ENCODE results near the gene STXBP4.
"Not testable (repeated sequence)": the region's sequence is repeated elsewhere in the genome, so short reads cannot be mapped to it uniquely, and the experiment has no call there.

The STXBP4 gene

GRCh38 chr17:55063885-55064874 is 95.6 kb downstream of the STXBP4 start:
- H3K4me1 ChIP-seq (ENCODE audit: insufficient read depth, insufficient read length), result no peaks in the 10 kb centered on the region
- TF ChIP-seq ZNF274 (IDR thresholded peaks at IDR 0.05; ENCODE audit: low read depth, low read length) (no peak), SUZ12 (IDR thresholded peaks at IDR 0.05; ENCODE audit: extremely low read depth, insufficient read depth, insufficient read length) (no peak), YY1 (IDR thresholded peaks at IDR 0.05; ENCODE audit: insufficient read depth, insufficient read length) (no peak)
- H3K36me3 ChIP-seq (ENCODE audit: insufficient read depth, insufficient read length, low read length), result no peaks in the 10 kb centered on the region
- H3K9ac ChIP-seq (ENCODE audit: insufficient read length, low read depth), result no peak overlapping the region
- H3K9me3 ChIP-seq (ENCODE audit: insufficient read depth, low read length), result no peaks in the 10 kb centered on the region
- no peak for DNase-seq (ENCODE audit: low read depth, low spot score)
- no peaks in the 10 kb centered on the region for H3K27me3 ChIP-seq (ENCODE audit: insufficient read depth, insufficient read length)
- no peak overlapping the region for H3K4me3 ChIP-seq (ENCODE audit: insufficient read length, low read depth)

- no peaks in the 10 kb centered on the region for H3K4me1 ChIP-seq (ENCODE audit: insufficient read depth, insufficient read length)
- DNase-seq (ENCODE audit: low read depth, low spot score), result no peak
- no peak overlapping the region for H3K4me3 ChIP-seq (ENCODE audit: insufficient read length, low read depth)
- H3K36me3 ChIP-seq (ENCODE audit: insufficient read depth, insufficient read length, low read length), result peaks cover 2% of the 10 kb centered on the region
- TF ChIP-seq SUZ12 (IDR thresholded peaks at IDR 0.05; ENCODE audit: extremely low read depth, insufficient read depth, insufficient read length) (no peak), ZNF274 (IDR thresholded peaks at IDR 0.05; ENCODE audit: low read depth, low read length) (no peak), YY1 (IDR thresholded peaks at IDR 0.05; ENCODE audit: insufficient read depth, insufficient read length) (no peak)
- H3K9me3 ChIP-seq (ENCODE audit: insufficient read depth, low read length), result no peaks in the 10 kb centered on the region
- H3K27me3 ChIP-seq (ENCODE audit: insufficient read depth, insufficient read length), result no peaks in the 10 kb centered on the region
- no peak overlapping the region for H3K9ac ChIP-seq (ENCODE audit: insufficient read length, low read depth)
Observed at GRCh38 chr17:55067697-55068439, 99.3 kb downstream of the STXBP4 start.

GRCh38 chr17:55068862-55069811 is 100.6 kb downstream of the STXBP4 start:
- Histone ChIP-seq H3K4me1 (ENCODE audit: insufficient read depth, insufficient read length) (no peaks in the 10 kb centered on the region), H3K36me3 (ENCODE audit: insufficient read depth, insufficient read length, low read length) (peaks cover 2% of the 10 kb centered on the region), H3K9ac (ENCODE audit: insufficient read length, low read depth) (no peak overlapping the region), H3K4me3 (ENCODE audit: insufficient read length, low read depth) (no peak overlapping the region), H3K27me3 (ENCODE audit: insufficient read depth, insufficient read length) (no peaks in the 10 kb centered on the region), H3K9me3 (ENCODE audit: insufficient read depth, low read length) (no peaks in the 10 kb centered on the region)
- TF ChIP-seq SUZ12 (IDR thresholded peaks at IDR 0.05; ENCODE audit: extremely low read depth, insufficient read depth, insufficient read length) (no peak), ZNF274 (IDR thresholded peaks at IDR 0.05; ENCODE audit: low read depth, low read length) (no peak), YY1 (IDR thresholded peaks at IDR 0.05; ENCODE audit: insufficient read depth, insufficient read length) (no peak)
- no peak for DNase-seq (ENCODE audit: low read depth, low spot score)

- Histone ChIP-seq H3K27me3 (ENCODE audit: insufficient read depth, insufficient read length) (no peaks in the 10 kb centered on the region), H3K4me1 (ENCODE audit: insufficient read depth, insufficient read length) (no peaks in the 10 kb centered on the region), H3K9ac (ENCODE audit: insufficient read length, low read depth) (no peak overlapping the region), H3K36me3 (ENCODE audit: insufficient read depth, insufficient read length, low read length) (peaks cover 2% of the 10 kb centered on the region), H3K9me3 (ENCODE audit: insufficient read depth, low read length) (no peaks in the 10 kb centered on the region), H3K4me3 (ENCODE audit: insufficient read length, low read depth) (no peak overlapping the region)
- TF ChIP-seq ZNF274 (IDR thresholded peaks at IDR 0.05; ENCODE audit: low read depth, low read length), result no peak
- no peak for TF ChIP-seq SUZ12 (IDR thresholded peaks at IDR 0.05; ENCODE audit: extremely low read depth, insufficient read depth, insufficient read length)
- TF ChIP-seq YY1 (IDR thresholded peaks at IDR 0.05; ENCODE audit: insufficient read depth, insufficient read length), result no peak
- DNase-seq (ENCODE audit: low read depth, low spot score), result no peak
Observed at GRCh38 chr17:55069983-55070529, 101.5 kb downstream of the STXBP4 start.

- H3K9ac ChIP-seq (ENCODE audit: insufficient read length, low read depth), result no peak overlapping the region
- no peaks in the 10 kb centered on the region for H3K4me1 ChIP-seq (ENCODE audit: insufficient read depth, insufficient read length)
- no peak for DNase-seq (ENCODE audit: low read depth, low spot score)
- H3K36me3 ChIP-seq (ENCODE audit: insufficient read depth, insufficient read length, low read length), result peaks cover 2% of the 10 kb centered on the region
- no peak overlapping the region for H3K4me3 ChIP-seq (ENCODE audit: insufficient read length, low read depth)
- no peaks in the 10 kb centered on the region for H3K9me3 ChIP-seq (ENCODE audit: insufficient read depth, low read length)
- H3K27me3 ChIP-seq (ENCODE audit: insufficient read depth, insufficient read length), result no peaks in the 10 kb centered on the region
- TF ChIP-seq SUZ12 (IDR thresholded peaks at IDR 0.05; ENCODE audit: extremely low read depth, insufficient read depth, insufficient read length) (no peak), ZNF274 (IDR thresholded peaks at IDR 0.05; ENCODE audit: low read depth, low read length) (no peak), YY1 (IDR thresholded peaks at IDR 0.05; ENCODE audit: insufficient read depth, insufficient read length) (no peak)
Observed at GRCh38 chr17:55072898-55073297, 104.3 kb downstream of the STXBP4 start.

- not testable (repeated sequence) for H3K9ac ChIP-seq (ENCODE audit: insufficient read length, low read depth); H3K4me1 ChIP-seq (ENCODE audit: insufficient read depth, insufficient read length); H3K36me3 ChIP-seq (ENCODE audit: insufficient read depth, insufficient read length, low read length); H3K27me3 ChIP-seq (ENCODE audit: insufficient read depth, insufficient read length); DNase-seq (ENCODE audit: low read depth, low spot score); H3K4me3 ChIP-seq (ENCODE audit: insufficient read length, low read depth); H3K9me3 ChIP-seq (ENCODE audit: insufficient read depth, low read length)
Observed at GRCh38 chr17:55073467-55073866, 104.9 kb downstream of the STXBP4 start.
